ENCODE data around the gene CADPS. TPM values are rescaled to one million over a fixed set of nuclear protein-coding genes. Genes with fewer than 3 reads are reported as not detected.

CADPS gene
- polyA plus RNA-seq, 1 donor from 2014 or later: 118 TPM

- Histone ChIP-seq H2AFZ (ENCODE audit: low read depth, low read length) (no peak overlapping the region), H3K79me2 (replicated peaks; ENCODE audit: insufficient read depth, low read length) (no peaks in the 10 kb centered on the region), H3K27ac (ENCODE audit: low read length) (no peak overlapping the region), H3K9ac (ENCODE audit: low read length) (no peak overlapping the region), H3F3A (ENCODE audit: insufficient read depth, low read length, poor library complexity, severe bottlenecking) (no peaks in the 10 kb centered on the region), H3K36me3 (ENCODE audit: insufficient read depth, low read length) (peaks cover 10% of the 10 kb centered on the region), H3K4me3 (ENCODE audit: low read length) (no peak overlapping the region), H3K4me2 (ENCODE audit: low read length) (no peak overlapping the region), H3K9me2 (ENCODE audit: insufficient read depth, low read length) (no peaks in the 10 kb centered on the region), H4K20me1 (ENCODE audit: insufficient read depth) (no peaks in the 10 kb centered on the region), H3K9me3 (ENCODE audit: low read length) (no peaks in the 10 kb centered on the region), H3K27me3 (ENCODE audit: insufficient read depth, low read depth, low read length) (no peaks in the 10 kb centered on the region)
- TF ChIP-seq TAF1 (IDR thresholded peaks at IDR 0.05; ENCODE audit: low read depth) (no peak), MXI1 (conservative IDR thresholded peaks at IDR 0.05; ENCODE audit: poor library complexity, severe bottlenecking) (no peak), CTCF (IDR thresholded peaks at IDR 0.05; ENCODE audit: poor library complexity, severe bottlenecking) (no peak), POLR2AphosphoS5 (IDR thresholded peaks at IDR 0.05) (no peak), EP300 (conservative IDR thresholded peaks at IDR 0.05; ENCODE audit: poor library complexity, severe bottlenecking) (no peak), EZH2 (IDR thresholded peaks at IDR 0.05; ENCODE audit: borderline replicate concordance, insufficient read depth, low read length, poor library complexity, severe bottlenecking) (no peak), SMC3 (conservative IDR thresholded peaks at IDR 0.05; ENCODE audit: poor library complexity) (no peak), RAD21 (conservative IDR thresholded peaks at IDR 0.05) (no peak), REST (IDR thresholded peaks at IDR 0.05; ENCODE audit: borderline replicate concordance) (no peak)
Observed at GRCh38 chr3:62546266-62546665, 328.9 kb downstream of the CADPS start.

GRCh38 chr3:62542185-62542584 is 333.0 kb downstream of the CADPS start:
- Histone ChIP-seq H3K9ac (ENCODE audit: low read length) (no peak overlapping the region), H3K9me2 (ENCODE audit: insufficient read depth, low read length) (no peaks in the 10 kb centered on the region), H3F3A (ENCODE audit: insufficient read depth, low read length, poor library complexity, severe bottlenecking) (no peaks in the 10 kb centered on the region), H4K20me1 (ENCODE audit: insufficient read depth) (no peaks in the 10 kb centered on the region), H3K36me3 (ENCODE audit: insufficient read depth, low read length) (no peaks in the 10 kb centered on the region), H3K4me3 (ENCODE audit: low read length) (no peak overlapping the region), H3K79me2 (replicated peaks; ENCODE audit: insufficient read depth, low read length) (no peaks in the 10 kb centered on the region), H3K27me3 (ENCODE audit: insufficient read depth, low read depth, low read length) (no peaks in the 10 kb centered on the region), H3K9me3 (ENCODE audit: low read length) (no peaks in the 10 kb centered on the region), H3K4me2 (ENCODE audit: low read length) (no peak overlapping the region), H3K27ac (ENCODE audit: low read length) (no peak overlapping the region), H2AFZ (ENCODE audit: low read depth, low read length) (no peak overlapping the region)
- TF ChIP-seq POLR2AphosphoS5 (IDR thresholded peaks at IDR 0.05) (peak; percentile 61), EP300 (conservative IDR thresholded peaks at IDR 0.05; ENCODE audit: poor library complexity, severe bottlenecking) (peak; percentile 85), REST (IDR thresholded peaks at IDR 0.05; ENCODE audit: borderline replicate concordance) (no peak)

Data from neural cell (in vitro differentiated cells).